PC-9 (cell line): ENCODE results near the gene BTG2.

ENCODE experiments used
- EZH2 ChIP-seq: fragments of 200-600 bp; sonication (generic); IDR thresholded peaks from 2 replicates; pipeline ENCODE4 v1.8.0; 2017; ENCODE audit warnings: antibody characterized with exemption, low read depth
- TF ChIP-seq, protein P1 (sequence below): fragments of 200-600 bp; sonication (generic); conservative IDR thresholded peaks from 2 replicates; pipeline ENCODE4 v1.6.1; 2017; ENCODE audit warnings: mixed run types, antibody characterized with exemption, mild to moderate bottlenecking, moderate library complexity

DNA sequence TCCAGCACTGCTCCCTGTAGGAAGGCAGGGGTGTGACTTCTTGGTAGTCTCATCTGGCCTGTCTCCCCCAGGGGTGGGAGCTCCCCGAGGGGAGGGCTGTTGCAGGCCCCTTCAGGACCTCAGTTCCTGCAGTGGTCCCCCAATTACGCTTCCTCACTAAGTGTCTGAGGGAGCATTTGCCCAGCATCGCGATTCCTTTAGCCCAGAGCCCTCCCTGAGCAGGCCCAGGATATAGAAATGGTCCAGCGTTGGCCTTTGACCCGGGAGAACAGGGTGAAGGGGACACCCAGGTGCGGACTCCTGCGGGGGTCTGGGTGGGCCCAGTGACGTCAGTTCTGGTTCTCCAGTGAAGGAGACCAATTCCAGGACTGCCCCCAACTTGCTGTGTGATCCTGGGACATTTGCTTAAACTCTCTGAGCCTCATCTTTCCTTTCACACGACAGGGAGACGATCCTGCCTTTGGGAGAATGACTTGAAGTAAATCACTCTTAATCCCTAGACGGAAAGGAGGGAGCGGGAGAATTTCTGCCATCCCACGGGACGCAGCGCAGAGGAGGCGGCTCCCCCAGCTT lies 32.6 kb upstream of the BTG2 start:
- TF ChIP-seq, protein P1, sequence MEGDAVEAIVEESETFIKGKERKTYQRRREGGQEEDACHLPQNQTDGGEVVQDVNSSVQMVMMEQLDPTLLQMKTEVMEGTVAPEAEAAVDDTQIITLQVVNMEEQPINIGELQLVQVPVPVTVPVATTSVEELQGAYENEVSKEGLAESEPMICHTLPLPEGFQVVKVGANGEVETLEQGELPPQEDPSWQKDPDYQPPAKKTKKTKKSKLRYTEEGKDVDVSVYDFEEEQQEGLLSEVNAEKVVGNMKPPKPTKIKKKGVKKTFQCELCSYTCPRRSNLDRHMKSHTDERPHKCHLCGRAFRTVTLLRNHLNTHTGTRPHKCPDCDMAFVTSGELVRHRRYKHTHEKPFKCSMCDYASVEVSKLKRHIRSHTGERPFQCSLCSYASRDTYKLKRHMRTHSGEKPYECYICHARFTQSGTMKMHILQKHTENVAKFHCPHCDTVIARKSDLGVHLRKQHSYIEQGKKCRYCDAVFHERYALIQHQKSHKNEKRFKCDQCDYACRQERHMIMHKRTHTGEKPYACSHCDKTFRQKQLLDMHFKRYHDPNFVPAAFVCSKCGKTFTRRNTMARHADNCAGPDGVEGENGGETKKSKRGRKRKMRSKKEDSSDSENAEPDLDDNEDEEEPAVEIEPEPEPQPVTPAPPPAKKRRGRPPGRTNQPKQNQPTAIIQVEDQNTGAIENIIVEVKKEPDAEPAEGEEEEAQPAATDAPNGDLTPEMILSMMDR, result no peak
- no peak for TF ChIP-seq EZH2
